GM18498 (cell line): Measurements from ENCODE around the gene MOB2.
"Not testable (repeated sequence)": the region's sequence is repeated elsewhere in the genome, so short reads cannot be mapped to it uniquely, and the experiment has no call there.

ENCODE experiments used
- ATAC-seq: cut with Tn5 transposase; IDR thresholded peaks from one replicate; pipeline ENCODE4 v1.9.1; 2021; ENCODE audit warnings: mild to moderate bottlenecking, moderate library complexity; ENCODE audit not compliant: unreplicated experiment

The MOB2 gene

DNA sequence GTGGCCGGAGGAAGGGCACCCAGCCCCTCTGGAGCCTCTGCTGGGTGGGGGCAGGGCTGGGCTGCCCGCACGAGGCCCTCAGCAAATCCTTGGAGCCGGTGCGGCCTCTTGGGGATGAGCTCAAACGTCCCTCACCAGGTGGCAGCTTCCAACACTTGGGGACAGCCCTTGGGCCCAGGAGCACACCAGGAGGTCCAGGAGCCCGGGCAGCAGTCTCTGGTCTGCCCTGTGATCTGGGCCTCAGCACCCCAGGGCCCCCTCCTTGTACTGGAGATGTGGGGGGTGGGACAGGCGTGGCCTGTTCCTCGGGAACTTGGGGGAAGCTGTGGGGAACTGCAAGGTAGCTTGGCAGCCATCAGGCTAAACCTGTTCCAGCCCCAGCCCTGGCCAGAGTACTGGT lies 40.0 kb downstream of the MOB2 start:
- ATAC-seq = no peak

DNA sequence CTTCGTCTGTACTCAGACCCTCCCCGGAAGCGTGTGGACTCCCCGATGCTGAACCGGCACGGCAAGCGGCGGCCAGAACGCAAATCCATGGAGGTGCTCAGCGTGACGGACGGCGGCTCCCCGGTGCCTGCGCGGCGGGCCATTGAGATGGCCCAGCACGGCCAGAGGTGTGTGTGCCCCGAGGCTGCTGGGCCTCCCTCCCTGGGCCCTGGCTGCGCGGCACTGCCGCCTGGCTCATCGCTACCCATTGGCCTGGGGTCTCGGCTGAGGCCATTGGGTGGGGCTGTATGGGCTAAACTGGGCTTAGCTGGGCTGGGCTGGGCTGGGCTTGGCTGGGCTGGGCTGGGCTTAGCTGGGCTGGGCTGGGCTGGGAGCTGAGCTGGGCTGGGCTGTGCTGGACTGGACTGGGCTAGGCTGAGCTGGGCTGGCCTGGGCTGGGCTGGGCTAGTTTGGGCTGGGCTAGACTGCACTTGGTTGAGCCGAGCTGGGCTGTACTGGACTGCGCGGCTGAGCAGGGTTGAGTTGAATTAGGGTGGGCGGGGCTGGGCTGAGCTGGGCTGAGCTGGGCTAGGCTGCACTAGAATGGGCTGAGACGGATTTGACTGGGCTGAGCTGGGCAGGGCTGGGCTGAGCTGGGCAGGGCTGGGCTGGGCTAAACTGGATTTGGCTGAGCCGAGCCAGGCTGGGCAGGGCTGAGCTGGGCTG lies 40.7 kb downstream of the MOB2 start:
- no peak for ATAC-seq

DNA sequence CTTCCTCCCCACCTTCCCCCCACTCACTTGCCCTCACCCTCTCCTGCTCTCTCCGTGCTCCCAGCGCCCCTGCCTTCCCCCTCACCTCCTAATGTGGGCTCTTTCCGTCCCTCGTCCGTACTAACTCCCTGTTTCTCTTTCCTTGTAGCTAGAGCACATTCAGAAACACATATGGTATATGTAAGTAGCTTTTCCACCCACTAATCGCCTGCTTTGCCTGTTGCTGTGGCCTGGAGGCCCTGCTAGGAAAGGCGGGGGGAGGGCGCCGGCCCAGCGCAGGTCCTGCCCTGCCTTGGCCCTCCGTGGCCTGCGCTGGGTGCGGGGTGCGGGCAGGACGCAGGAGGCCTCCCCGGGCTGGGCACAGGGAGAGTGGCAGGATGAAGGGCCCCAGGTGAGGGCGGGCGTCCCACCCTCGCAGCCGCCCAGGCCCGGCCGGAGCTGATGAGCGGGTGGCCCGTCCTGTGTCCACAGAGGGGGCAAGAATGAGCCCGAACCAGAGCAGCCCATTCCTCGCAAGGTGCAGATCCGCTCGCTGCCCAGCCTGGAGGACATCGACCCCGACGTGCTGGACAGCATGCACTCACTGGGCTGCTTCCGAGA lies 41.7 kb downstream of the MOB2 start:
- no peak for ATAC-seq

DNA sequence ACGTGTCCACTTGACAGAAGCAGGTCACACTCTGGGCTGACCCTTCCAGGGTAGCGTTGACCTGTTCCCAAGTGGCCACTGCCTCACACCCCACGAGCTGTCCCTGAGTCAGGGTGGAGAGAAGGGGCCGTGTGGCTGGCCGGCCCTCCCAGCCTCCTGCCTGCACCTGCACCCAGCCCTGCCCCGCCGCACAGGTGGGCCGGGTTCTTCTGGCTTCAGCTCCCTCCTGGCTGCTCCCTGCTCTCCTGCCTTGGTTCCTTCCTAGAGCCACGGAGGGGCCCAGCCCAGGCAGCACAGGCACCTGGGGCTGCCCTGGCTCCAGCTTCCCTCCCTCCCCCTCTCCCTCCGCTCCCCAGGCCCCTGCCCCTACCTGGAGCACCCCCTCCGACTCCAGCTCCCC lies 42.3 kb downstream of the MOB2 start:
- no peak for ATAC-seq

DNA sequence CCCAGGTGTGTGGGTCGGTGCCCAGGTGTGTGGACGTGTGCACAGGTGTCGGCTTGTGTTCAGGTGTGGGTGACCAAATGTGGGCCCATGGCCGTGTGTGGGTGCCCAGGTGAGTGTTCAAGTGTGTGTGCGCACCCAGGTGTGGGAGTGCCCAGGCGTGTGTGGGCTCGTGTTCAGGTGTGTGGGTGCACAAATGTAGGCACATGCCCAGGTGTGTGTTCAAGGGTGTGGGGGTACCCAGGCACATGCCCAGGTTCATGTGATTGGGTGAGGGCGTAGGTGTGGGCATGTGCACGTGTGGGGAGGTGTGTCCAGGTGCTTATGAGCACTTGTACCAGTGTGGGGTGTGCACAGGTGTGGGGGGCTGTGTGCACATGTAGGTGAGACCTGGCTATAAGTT lies 42.8 kb downstream of the MOB2 start:
- ATAC-seq = no peak

DNA sequence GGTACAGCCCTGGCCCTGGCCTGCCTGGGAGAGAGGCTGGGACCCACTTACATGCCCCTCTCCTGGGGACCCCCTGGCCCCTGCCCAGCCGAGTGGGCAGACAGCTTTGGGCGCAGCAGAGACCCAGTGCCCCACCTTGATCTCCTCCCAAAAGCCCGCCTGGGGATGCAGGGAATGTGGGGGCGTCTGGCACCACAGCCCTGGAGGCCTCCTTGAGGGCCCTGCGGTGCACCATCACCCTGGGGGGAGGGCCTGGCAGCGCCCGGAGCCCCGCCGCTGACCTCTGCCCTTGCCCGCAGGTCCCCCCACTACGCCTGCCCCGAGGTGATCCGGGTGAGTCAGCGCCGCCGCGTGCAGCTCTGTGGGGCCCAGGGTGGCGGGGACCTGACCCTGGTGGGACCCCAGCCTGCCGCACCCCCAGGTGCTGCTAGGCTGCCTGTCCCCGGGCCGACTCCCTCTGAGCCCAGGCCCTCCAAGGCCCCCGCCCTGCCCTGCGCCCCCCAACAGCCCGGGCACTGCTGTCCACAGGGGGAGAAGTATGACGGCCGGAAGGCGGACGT lies 43.7 kb downstream of the MOB2 start:
- ATAC-seq = no peak

DNA sequence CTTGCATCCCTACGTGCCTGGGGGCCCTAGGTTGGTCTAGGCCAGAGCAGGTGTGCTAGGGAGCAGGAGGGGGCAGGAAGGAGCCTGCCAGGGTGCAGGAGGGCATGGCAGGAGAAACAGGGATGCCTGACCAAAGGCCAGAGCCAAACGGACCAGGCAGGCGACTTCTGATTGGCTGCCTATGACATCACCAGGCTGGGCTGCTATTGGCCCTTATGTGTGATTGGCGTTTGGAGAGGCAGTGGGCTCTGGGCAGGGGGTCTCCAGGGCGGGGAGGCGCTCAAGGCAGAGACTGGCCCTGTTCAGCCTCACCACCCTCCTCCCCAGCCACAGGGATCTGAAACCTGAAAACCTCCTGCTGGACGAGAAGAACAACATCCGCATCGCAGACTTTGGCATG lies 44.4 kb downstream of the MOB2 start:
- no peak for ATAC-seq

DNA sequence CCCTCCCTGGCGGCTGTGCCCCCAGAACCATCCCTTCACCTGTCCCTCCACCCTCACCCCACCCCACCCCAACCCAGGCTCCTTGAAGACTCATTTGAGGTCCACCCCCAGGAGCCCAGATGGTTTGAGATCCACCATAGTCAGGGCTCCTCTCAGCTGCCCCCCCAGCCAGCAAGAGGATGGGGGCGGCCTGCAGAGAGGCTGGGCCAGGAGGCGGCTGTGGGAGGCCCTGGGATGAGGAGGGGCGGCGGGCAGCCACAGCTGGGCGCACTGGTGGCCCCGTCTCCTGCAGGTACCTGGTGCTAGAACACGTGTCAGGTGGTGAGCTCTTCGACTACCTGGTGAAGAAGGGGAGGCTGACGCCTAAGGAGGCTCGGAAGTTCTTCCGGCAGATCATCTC lies 46.1 kb downstream of the MOB2 start:
- ATAC-seq = no peak

DNA sequence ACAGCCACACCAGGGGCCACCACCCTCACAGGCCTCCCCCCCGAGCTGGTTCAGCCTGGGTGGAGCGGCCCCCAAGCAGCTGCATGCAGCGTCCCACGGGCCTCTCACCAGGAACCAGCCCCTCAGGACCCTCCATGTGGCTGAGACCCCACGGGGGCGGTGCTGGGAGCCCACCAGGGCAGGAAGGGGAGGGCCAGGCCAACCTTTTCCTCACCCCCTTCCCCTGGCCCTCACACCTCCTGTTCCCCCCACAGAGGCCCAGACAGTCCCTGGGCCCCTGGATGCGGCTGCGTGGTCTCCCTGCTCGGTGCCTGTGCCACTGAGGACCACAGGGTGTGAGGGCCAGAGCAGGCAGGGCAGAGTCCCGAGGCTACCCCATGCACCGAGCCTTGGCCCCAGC lies 46.5 kb downstream of the MOB2 start:
- ATAC-seq = no peak

DNA sequence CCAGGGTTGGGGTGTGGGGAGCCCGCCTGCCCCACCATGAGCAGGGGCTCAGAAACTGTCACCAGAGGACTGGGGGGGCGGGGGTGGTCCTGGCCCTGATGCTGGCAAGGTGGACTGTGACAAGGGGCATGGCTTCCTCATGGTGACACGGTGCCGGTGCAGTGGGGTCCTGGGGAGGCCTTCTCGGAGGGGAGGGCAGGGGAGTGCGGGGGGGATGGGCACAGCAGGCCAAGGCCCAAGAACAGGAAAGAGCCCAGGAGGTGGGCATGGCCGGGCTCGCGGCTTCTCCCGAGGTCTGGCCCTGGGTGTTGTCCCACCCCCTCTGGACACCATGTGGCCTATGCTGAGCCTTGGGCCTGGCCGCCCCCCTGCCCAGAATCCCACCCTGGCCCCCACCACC lies 47.2 kb downstream of the MOB2 start:
- no peak for ATAC-seq

DNA sequence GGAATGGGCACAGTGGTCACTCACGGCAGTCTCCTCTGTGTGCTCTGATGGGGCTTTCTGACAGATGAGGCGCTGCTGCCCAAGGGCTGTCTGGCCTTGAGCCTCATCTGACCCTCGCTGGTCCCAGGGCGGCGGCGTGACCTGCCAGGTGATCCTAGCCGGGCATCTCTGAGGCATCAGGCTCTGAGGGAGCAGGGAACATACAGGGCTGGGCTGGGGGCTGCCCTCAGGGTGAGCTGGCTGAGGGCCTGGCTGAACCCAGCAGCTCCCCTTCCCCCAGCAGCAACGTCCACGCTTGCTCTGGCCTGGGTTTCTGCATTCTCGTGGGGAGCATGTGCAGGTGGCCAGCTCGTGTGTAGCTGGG lies 47.6 kb downstream of the MOB2 start:
- no peak for ATAC-seq

DNA sequence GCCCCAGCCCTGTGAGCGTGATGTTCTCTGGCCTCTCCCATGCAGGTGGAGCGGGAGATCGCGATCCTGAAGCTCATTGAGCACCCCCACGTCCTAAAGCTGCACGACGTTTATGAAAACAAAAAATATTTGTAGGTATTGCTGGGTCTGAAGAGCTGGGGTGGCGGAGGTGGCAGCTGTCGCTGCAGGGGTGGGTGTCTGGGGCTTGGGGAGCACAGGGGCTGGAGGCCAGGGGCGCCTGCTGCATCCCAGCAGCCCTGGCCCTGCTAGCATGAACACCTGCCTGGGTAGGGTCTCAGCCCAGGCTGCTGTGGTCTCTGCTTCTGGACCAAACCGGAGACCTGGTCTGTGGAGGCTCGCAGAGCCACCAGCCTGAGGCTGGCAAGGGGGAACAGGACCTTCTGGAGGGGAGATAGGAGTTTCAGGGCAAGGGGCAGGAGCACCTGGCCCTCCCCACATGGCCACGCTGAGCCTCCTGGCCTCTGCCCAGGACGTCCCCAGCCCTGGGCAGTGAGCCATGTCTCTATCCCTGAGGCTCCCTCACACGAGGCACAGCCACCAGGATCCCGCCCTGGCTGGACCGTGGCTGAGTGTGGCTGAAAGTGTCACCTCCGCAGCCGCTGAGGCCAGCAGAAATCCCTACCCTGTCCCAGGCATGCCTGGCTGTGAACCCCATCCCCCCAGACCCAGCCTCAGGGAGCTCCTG lies 48.2 kb downstream of the MOB2 start:
- ATAC-seq = no peak

DNA sequence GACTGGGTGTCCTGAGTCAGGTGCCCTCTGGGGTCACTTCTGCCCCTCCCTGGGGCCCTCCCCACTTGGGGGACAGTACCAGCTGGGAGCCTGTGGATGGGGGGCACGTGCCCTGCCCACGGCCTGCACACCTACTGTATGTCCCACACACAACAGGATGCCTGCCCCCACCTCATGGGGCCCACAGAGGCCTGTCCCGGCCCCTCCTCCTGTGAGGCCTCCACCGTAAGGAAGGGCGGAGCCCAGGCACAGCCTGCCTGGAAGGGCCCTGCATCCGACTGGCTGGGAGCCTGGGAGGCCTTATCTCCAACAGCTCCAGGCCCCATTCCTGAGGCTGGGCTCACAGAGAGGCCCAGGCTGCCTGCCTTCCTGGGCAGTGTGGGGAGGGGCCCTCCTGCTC lies 49.1 kb downstream of the MOB2 start:
- no peak for ATAC-seq

DNA sequence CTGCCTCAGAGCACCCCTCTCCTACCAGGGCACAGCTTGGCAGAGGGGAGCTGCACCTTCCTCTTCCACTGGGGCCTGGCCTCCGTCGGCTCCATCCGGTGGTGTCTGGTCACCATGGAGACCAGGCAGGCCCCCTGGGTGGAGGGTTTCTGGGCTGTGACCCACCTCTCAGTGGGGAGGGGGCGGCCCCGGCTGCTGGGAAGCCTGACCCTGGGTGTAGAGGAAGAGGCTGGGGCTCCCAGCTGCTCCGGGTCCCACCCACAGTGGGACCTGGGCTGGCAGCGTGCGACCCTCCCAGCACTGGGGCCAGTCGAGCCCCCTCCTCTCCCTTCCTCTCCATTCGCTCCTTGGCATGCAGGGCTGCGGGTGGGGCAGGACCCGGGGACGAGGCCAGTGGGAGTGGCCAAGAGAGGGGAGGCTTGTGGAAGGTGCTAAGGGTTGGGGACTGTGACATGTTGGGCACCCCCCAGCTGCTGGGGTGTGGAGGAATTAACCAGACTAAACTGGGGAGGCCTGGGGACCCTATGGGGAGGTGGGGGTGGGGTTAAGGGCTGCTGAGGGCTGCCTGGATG lies 50.0 kb downstream of the MOB2 start:
- no peak for ATAC-seq

DNA sequence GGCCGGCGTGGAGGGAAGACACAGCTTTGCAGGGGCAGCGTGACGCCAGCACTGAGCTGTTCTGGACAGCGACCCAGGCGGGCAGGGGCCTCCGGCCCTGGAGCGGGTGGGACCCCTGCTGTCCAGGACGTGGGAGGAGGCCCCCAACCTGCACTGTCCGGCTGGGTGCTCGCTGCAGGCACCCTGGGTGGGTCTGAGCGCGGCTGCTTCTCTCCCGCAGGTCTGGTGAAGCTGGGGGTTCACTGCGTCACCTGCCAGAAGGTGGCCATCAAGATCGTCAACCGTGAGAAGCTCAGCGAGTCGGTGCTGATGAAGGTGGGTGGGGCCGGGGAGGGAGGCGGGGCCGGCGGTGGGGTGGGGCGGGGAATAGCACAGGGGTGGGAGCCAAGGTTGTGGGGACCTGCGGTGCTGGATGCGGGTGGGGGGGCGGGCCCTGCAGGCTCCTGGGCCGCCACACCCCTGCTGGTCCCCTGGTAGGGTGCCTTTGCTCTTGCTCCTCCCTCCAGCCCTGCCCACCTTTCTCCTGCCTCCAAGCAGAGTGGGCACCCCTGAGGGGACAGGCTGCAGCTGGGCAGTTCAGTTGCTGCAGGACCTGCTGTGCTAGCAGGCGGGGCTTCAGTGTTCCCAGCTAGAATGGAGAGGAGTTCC lies 50.6 kb downstream of the MOB2 start:
- no peak for ATAC-seq

DNA sequence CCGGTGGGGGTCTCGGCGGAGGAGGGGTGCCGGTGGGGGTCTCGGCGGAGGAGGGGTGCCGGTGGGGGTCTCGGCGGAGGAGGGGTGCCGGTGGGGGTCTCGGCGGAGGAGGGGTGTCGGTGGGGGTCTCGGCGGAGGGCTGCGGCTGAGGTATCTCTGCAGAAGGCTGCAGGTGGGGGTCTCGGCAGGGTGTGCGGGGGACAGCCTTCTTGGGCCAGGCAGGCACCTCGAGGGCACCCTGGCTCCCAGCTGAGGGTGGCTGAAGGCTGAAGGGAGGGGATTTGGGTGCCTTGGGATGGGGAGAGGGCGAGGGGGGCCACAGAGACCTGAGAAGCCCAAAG lies 51.1 kb downstream of the MOB2 start:
- ATAC-seq = not testable (repeated sequence)

DNA sequence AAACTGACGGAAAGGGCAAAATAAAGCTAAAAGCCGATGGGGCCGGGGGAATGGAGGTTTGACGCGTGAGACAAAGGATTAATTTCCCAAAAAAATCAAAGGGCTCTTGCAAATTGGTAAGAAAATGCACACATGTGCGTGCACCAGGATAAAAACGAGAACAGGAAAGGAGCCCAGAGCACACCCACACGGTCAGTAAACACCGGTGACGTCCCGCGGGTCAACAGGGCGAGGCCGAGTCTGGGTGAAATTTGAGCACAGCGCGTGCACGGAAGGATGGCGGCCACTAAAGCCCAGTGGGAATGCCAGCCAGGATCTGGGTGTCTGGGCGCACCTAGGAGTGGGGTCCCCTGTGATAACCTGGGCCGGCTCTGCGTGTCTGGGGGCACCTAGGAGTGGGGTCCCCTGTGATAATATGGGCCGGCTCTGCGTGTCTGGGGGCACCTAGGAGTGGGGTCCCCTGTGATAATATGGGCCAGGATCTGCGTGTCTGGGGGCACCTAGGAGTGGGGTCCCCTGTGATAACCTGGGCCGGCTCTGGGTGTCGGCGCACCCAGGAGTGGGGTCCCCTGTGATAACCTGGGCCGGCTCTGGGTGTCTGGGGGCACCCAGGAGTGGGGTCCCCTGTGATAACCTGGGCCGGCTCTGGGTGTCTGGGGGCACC lies 52.5 kb downstream of the MOB2 start:
- ATAC-seq = no peak

DNA sequence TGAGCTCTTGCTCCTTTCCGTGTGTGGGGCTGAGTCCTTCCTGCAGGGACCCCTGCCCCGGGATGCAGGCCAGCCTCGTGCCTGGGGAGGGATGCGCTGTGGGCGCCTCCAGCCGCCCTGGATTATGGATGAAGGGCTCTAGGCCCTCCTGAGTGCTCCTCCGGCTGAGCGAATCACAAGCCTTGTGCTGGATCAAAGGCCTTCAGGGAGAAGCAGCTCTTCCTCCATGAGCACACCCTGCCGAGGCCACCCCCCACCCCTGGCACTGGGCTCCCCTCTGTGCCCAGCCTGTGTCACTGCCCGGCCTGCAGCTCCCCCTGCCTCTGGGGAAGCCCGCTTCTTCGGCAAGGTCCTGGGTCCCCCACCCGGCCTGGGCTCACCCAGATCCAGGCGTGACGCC lies 53.0 kb downstream of the MOB2 start:
- ATAC-seq = no peak

DNA sequence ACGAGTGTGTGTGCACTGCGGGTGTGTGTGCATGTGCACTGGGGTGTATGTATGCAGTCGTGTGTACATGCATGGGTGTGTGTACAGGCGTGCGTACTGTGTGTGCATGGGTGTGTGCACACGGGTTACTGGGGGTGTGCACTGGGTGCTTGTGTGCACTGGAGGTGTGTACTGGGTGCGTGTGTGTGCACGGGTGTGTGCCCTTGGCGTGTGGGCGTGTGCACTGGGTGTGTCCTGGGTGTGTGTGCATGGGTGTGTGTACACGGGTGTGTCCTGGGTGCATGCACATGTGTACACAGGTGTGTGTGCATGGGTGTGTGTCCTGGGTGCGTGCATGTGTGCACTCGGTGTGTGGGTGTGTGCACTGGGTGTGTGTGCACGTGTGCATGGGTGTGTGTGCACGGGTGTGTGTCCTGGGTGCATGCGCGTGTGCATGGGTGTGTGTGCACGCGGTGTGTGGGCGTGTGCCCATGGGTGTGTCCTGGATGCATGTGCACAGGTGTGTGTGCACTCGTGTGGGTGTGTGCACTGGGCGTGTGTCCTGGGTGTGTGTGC lies 57.7 kb downstream of the MOB2 start:
- no peak for ATAC-seq

DNA sequence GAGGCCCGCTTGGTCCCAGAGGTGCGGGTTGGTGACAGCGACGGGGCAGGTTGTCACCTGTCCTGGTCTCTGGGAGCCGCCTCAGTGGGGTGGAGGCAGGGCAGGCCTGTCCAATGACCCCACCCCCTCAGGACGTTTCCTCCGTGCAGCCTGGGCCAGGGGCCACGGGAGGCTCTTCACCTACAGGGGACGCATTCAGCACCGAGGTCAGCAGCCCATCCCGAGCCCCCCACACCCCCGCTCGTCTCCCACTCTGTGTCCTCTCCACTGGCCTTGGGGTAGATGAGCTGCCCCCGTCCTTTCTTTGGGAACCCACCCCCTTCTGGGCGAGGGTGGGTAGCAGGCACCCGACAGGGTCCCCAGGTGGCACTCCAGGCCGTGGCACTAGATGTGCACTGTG lies 61.1 kb downstream of the MOB2 start:
- no peak for ATAC-seq

DNA sequence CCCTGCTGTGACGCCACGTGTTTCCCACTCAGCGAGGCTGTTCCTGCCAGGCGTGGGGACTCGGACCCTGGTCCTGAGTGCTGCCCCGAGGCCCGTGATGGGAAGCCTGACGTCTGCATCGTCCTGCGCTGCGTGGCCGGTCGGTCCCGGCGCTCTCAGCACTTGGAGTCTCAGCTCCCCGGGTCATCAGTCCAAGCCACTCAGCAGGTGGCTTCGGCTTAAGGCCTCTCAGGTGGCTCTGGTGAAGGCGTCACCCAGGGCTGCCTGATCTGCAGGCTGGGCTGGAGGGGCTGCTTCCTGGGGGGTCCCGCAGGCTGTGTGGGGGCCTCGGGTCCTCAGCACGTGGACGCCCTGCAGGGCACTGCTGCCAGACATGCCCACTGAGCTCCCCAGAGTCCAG lies 61.6 kb downstream of the MOB2 start:
- ATAC-seq = no peak
